Right renal cortex interstitium (tissue), 3 donors: ENCODE measurements around the gene FST. TPM values are rescaled to one million over a fixed set of nuclear protein-coding genes. Genes with fewer than 3 reads are reported as not detected.

Experiments used
- DNase-seq, 3 donors: peaks; one replicate each; pipeline ENCODE4 v3.0.0-alpha.2; 2013; ENCODE audit warnings: low read depth in 3 of 3, low spot score in 2 of 3
- polyA plus RNA-seq, 3 donors: library from polyadenylated mRNA; unstranded; fragments of 120-200 nt; gene quantifications; one replicate each; pipeline ENCODE4 v1.2.1, GENCODE V29; 2013; ENCODE audit not compliant: insufficient read length in 3 of 3

The FST gene
- polyA plus RNA-seq, 3 donors: 17.7 to 26.6 (median 25.8) TPM

DNA sequence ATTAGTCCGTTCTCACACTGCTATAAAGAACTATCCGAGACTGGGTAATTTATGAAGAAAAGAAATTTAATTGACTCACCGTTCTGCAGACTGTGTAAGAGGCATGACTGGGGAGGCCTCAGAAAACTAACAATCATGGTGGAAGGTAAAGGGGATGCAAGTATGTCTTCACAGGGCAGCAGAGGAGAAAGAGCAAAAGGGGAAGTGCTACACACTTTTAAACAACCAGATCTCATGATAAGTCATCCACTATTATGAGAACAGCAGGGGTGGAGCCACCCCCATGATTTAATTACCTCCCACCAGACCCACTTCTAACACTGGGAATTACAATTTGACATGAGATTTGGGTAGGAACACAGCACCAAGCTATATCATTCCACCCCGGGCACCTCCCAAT is 26.6 kb downstream of the FST start:
- no peak for DNase-seq

DNA sequence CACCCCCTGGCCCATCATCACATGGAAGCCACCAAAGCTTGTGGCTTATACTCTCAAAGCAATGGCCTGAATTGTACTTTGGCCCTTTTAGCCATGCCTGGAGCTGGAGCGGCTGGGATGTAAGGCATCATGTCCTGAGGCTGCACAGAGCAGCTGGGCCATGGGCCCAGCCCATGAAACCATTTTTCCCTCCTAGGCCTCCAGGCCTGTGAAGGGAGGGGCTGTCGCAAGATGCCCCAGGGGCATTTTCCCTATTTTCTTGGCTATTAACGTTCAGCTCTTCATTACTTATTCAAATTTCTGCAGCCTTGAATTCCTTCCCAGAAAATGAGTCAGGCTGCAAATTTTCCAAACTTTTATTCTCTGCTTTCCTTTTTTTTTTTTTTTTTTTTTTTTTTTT is 27.7 kb downstream of the FST start:
- DNase-seq: no peak

DNA sequence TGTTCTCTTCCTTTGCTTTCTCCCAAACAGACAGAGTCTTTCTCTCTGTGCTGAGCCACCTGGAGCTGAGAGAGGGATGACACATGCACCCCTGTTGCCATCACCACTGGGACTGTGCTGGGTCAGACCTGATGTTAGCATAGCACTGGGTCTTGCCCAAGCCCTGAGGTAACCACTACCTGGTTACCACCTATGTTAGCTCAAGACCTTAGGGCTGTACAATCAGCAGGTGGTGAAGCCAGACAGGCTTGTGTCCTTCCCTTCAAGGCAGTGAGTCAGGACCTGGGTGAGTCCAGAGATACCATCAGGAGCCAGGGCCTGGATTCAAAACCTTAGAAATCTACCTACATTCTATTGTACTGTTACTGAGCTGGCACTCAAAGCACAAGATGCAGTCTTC is 32.1 kb downstream of the FST start:
- no peak for DNase-seq

DNA sequence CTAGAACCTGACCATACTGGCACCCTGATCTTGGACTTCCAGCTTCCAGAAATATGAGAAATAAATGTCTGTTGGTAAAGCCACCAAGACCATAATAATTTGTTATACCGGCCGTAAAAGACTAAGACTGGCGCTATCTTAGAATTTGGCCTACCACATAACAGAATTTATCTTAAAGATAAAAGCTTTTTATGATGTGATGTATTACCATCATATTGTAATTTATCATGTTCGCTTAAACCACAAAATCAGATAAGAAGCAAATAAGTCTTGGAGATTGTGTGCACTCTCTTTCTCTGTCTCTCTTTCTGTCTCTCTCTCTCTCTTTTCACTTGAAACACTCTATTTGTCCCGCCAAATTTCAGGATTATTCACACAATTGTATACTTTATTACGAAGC is 35.6 kb downstream of the FST start:
- DNase-seq: no peak

DNA sequence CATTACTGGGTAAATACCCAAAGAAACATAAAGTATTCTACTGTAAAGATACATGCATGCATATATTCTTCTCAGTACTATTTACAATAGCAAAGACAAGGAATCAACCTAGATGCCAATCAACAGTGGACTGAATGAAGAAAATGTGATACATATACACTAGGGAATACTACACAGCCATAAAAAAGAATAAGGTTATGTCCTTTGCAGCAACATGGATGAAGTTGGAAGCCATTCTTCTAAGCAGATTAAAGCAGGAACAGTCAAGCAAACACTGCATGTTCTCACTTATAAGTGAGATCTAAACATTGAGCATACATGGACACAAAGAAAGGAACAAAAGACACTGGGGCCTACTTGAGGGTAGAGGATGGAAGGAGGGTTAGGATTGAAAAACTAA is 40.4 kb downstream of the FST start:
- no peak for DNase-seq

Other genes starting within 250 kb of the FST start
- gene NDUFS4, start 80.0 kb downstream of the FST start, polyA plus RNA-seq: 100 to 1,000 TPM; 151 to 163 (median 156) TPM